Caco-2 (cell line): ENCODE data around the gene PLIN5. TPM values are rescaled to one million over a fixed set of nuclear protein-coding genes. Genes with fewer than 3 reads are reported as not detected.

Source experiments
- BruUV-seq: library from RNA; stranded (reverse); fragments of 400-500 nt; replicated peaks from 2 replicates; lab custom pipeline; 2021; lab: Mats Ljungman, UMichigan
- CTCF ChIA-PET: fragments of 300-600 bp; sonication (Branson Sonifier 250); formaldehyde crosslinking; loops from one replicate; lab custom pipeline; 2022; ENCODE audit warnings: antibody characterized with exemption; lab: Charles Lee
- POLR2A ChIA-PET: fragments of 300-600 bp; sonication (Branson Sonifier 250); formaldehyde crosslinking; loops from one replicate; lab custom pipeline; 2022; ENCODE audit warnings: antibody characterized with exemption; lab: Charles Lee
- DNase-seq, 2 experiments: peaks; one replicate each; pipeline versions ENCODE4 v3.0.0 to v3.0.0-alpha.2; 2020 to 2022
- H3K27me3 ChIP-seq: replicated peaks from 2 replicates; pipeline ENCODE4 v1.6.0; 2011; ENCODE audit warnings: low read length; ENCODE audit not compliant: control insufficient read depth, insufficient read depth
- H3K36me3 ChIP-seq: 2 replicates; pipeline ENCODE4 v1.5.1; 2011; ENCODE audit warnings: low read length; ENCODE audit not compliant: control insufficient read depth, insufficient read depth
- H3K4me1 ChIP-seq: fragments of 250-450 bp; sonication (Bioruptor Pico); 2 replicates; pipeline ENCODE4 v1.5.1; 2020; ENCODE audit warnings: mild to moderate bottlenecking
- H3K4me3 ChIP-seq: 2 replicates; pipeline ENCODE4 v1.5.1; 2011; ENCODE audit warnings: low read depth, mild to moderate bottlenecking, control low read depth, low read length
- H3K9me3 ChIP-seq: fragments of 250-450 bp; sonication (Bioruptor Pico); 2 replicates; pipeline ENCODE4 v1.5.1; 2020; ENCODE audit warnings: mild to moderate bottlenecking, moderate library complexity
- H3K27ac Mint-ChIP-seq: one replicate; pipeline ENCODE4 v1.8.0; 2022; ENCODE audit warnings: mixed read lengths; ENCODE audit not compliant: unreplicated experiment
- H3K27me3 Mint-ChIP-seq: one replicate; pipeline ENCODE4 v1.8.0; 2022; ENCODE audit warnings: mixed read lengths; ENCODE audit not compliant: insufficient read depth, unreplicated experiment
- H3K36me3 Mint-ChIP-seq: one replicate; pipeline ENCODE4 v1.8.0; 2022; ENCODE audit warnings: mild to moderate bottlenecking, mixed read lengths; ENCODE audit not compliant: insufficient read depth, unreplicated experiment
- H3K4me1 Mint-ChIP-seq: one replicate; pipeline ENCODE4 v1.8.0; 2022; ENCODE audit warnings: low read depth, mixed read lengths; ENCODE audit not compliant: unreplicated experiment
- H3K4me3 Mint-ChIP-seq: one replicate; pipeline ENCODE4 v1.8.0; 2022; ENCODE audit warnings: mild to moderate bottlenecking, moderate library complexity, mixed read lengths; ENCODE audit not compliant: unreplicated experiment
- H3K9me3 Mint-ChIP-seq: one replicate; pipeline ENCODE4 v1.8.0; 2022; ENCODE audit warnings: mixed read lengths; ENCODE audit not compliant: unreplicated experiment
- intact Hi-C: fragments of 100-400 bp; cut with micrococcal nuclease; formaldehyde crosslinking; loops from one replicate; pipeline ENCODE4 v1.10.0; 2022; ENCODE audit not compliant: unreplicated experiment
- total RNA-seq: library from RNA; stranded (reverse); gene quantifications from 2 replicates; pipeline ENCODE4 v1.2.3, GENCODE V29; 2022
- TF ChIP-seq, protein P1 (sequence below), 2 experiments: fragments of 200-600 bp in 1 of 2; IDR thresholded peaks; 1 replicate in 1 of 2; 2 replicates in 1 of 2; pipeline versions ENCODE4 v1.5.1 to v1.8.0; 2011 to 2022; ENCODE audit warnings: antibody characterized with exemption in 1 of 2, control low read depth in 1 of 2, inconsistent platforms in 1 of 2, low read depth in 1 of 2, low read length in 1 of 2, mild to moderate bottlenecking in 1 of 2, moderate library complexity in 1 of 2; ENCODE audit not compliant: insufficient read depth in 1 of 2, severe bottlenecking in 1 of 2, unreplicated experiment in 1 of 2

Gene PLIN5
- total RNA-seq, 1 experiment from 2014 or later: 0.73 TPM

DNA sequence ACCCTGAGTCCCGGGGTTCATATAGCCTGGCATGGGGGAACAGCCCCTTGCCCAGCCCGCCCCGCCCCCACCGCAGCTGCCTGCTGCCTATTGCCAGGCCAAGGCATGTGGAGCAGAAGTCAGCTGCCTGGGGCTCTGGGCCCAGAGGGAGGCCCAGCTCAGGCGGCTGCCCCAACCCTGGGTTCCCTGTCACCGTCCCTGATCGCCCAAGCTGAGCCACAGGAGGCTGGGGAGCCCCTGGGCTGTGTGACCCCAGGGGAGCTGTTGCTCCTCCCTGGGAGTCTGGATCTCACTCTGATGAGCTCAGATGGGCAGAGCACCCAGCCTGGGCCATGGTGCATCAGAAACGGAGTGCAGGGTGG, 18.1 kb downstream of the PLIN5 start:
- intact Hi-C loops: no loop called here
- Histone ChIP-seq H3K4me3 (no peak overlapping the region), H3K36me3 (no peaks in the 10 kb centered on the region), H3K27me3 (no peaks in the 10 kb centered on the region), H3K4me1 (peaks cover 10% of the 10 kb centered on the region), H3K9me3 (no peaks in the 10 kb centered on the region)
- TF ChIP-seq, protein P1, sequence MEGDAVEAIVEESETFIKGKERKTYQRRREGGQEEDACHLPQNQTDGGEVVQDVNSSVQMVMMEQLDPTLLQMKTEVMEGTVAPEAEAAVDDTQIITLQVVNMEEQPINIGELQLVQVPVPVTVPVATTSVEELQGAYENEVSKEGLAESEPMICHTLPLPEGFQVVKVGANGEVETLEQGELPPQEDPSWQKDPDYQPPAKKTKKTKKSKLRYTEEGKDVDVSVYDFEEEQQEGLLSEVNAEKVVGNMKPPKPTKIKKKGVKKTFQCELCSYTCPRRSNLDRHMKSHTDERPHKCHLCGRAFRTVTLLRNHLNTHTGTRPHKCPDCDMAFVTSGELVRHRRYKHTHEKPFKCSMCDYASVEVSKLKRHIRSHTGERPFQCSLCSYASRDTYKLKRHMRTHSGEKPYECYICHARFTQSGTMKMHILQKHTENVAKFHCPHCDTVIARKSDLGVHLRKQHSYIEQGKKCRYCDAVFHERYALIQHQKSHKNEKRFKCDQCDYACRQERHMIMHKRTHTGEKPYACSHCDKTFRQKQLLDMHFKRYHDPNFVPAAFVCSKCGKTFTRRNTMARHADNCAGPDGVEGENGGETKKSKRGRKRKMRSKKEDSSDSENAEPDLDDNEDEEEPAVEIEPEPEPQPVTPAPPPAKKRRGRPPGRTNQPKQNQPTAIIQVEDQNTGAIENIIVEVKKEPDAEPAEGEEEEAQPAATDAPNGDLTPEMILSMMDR (IDR thresholded peaks at IDR 0.05; ENCODE audit: insufficient read depth in 1 of 2, low read depth in 1 of 2, low read length in 1 of 2, severe bottlenecking in 1 of 2, unreplicated experiment in 1 of 2): no peak
- Mint-ChIP-seq H3K4me3 (no peak overlapping the region), H3K9me3 (no peaks in the 10 kb centered on the region), H3K27me3 (no peaks in the 10 kb centered on the region), H3K4me1 (peaks cover 11% of the 10 kb centered on the region), H3K36me3 (no peaks in the 10 kb centered on the region), H3K27ac (no peak overlapping the region)
- CTCF ChIA-PET: no interaction called here
- no peak for DNase-seq
- POLR2A ChIA-PET: no interaction called here
- BruUV-seq: no TSS peak

- Histone ChIP-seq H3K4me3 (no peak overlapping the region), H3K4me1 (peaks cover 5% of the 10 kb centered on the region), H3K9me3 (no peaks in the 10 kb centered on the region), H3K27me3 (no peaks in the 10 kb centered on the region), H3K36me3 (no peaks in the 10 kb centered on the region)
- Mint-ChIP-seq H3K4me1 (peaks cover 6% of the 10 kb centered on the region), H3K9me3 (no peaks in the 10 kb centered on the region), H3K36me3 (peaks cover 3% of the 10 kb centered on the region), H3K27ac (no peak overlapping the region), H3K4me3 (no peak overlapping the region), H3K27me3 (no peaks in the 10 kb centered on the region)
- BruUV-seq: no TSS peak
- intact Hi-C loops: no loop called here
- ChIA-PET CTCF (no interaction called here), POLR2A (no interaction called here)
- TF ChIP-seq, protein P1 (IDR thresholded peaks at IDR 0.05; ENCODE audit: insufficient read depth in 1 of 2, low read depth in 1 of 2, low read length in 1 of 2, severe bottlenecking in 1 of 2, unreplicated experiment in 1 of 2): no peak
- DNase-seq: no peak
Observed at GRCh38 chr19:4516199-4516938, 18.7 kb downstream of the PLIN5 start.

DNA sequence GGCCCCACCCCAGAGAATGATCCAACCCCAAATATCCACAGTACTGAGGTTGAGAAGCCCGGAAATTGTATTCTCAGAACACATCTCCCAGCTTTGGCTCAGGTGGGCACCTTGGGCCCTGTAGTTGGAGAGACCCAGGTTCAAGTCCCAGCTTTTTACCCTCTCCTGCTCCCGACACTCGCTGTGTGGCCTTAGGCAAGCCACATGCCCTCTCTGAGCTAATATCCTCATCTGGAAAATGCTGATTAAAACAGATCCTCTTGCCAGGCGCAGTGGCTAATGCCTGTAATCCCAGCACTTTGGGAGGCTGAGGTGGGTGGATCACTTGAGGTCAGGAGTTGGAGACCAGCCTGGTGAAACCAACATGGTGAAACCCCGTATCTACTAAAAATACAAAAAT, 19.3 kb downstream of the PLIN5 start:
- no peaks in the 10 kb centered on the region for H3K9me3 Mint-ChIP-seq
- Histone ChIP-seq H3K27me3 (no peaks in the 10 kb centered on the region), H3K36me3 (no peaks in the 10 kb centered on the region), H3K4me1 (no peaks in the 10 kb centered on the region), H3K9me3 (no peaks in the 10 kb centered on the region), H3K4me3 (no peak overlapping the region)
- BruUV-seq: no TSS peak
- no peaks in the 10 kb centered on the region for H3K4me1 Mint-ChIP-seq
- intact Hi-C loops: no loop called here
- H3K27me3 Mint-ChIP-seq: no peaks in the 10 kb centered on the region
- CTCF ChIA-PET: no interaction called here
- no peak overlapping the region for H3K4me3 Mint-ChIP-seq
- H3K27ac Mint-ChIP-seq: no peak overlapping the region
- peaks cover 4% of the 10 kb centered on the region for H3K36me3 Mint-ChIP-seq
- POLR2A ChIA-PET: no interaction called here
- TF ChIP-seq, protein P1 (IDR thresholded peaks at IDR 0.05; ENCODE audit: insufficient read depth in 1 of 2, low read depth in 1 of 2, low read length in 1 of 2, severe bottlenecking in 1 of 2, unreplicated experiment in 1 of 2): no peak
- no peak for DNase-seq
